ENCODE results near the gene SLC25A51. TPM values are rescaled to one million over a fixed set of nuclear protein-coding genes. Genes with fewer than 3 reads are reported as not detected.

SLC25A51 gene
- total RNA-seq, 2 experiments from 2014 or later, result 28.3 to 30.0 TPM

GRCh38 chr9:37921546-37922300, 17.8 kb upstream of the SLC25A51 start:
- Mint-ChIP-seq H3K27ac (no peak overlapping the region), H3K27me3 (no peaks in the 10 kb centered on the region), H3K4me1 (peaks cover 4% of the 10 kb centered on the region), H3K4me3 (no peak overlapping the region), H3K9me3 (ENCODE audit: low read depth) (no peaks in the 10 kb centered on the region), H3K36me3 (no peaks in the 10 kb centered on the region)
- no peak for DNase-seq
- ATAC-seq, result no peak
- CTCF ChIA-PET, result interaction anchor here (1.1 kb wide), 1 partner anchor 8 kb away, joined by 3 read pairs; no protein-coding TSS in a partner anchor

GRCh38 chr9:37921168-37921510, 17.2 kb upstream of the SLC25A51 start:
- no peaks in the 10 kb centered on the region for H3K27me3 Mint-ChIP-seq
- no peaks in the 10 kb centered on the region for H3K36me3 Mint-ChIP-seq
- H3K4me3 Mint-ChIP-seq, result no peak overlapping the region
- no peaks in the 10 kb centered on the region for H3K9me3 Mint-ChIP-seq (ENCODE audit: low read depth)
- DNase-seq (no peak), ATAC-seq (no peak)
- CTCF ChIA-PET, result no interaction called here
- H3K27ac Mint-ChIP-seq, result no peak overlapping the region
- H3K4me1 Mint-ChIP-seq, result peaks cover 3% of the 10 kb centered on the region

GRCh38 chr9:37920471-37921167, 16.7 kb upstream of the SLC25A51 start:
- Mint-ChIP-seq H3K9me3 (ENCODE audit: low read depth) (no peaks in the 10 kb centered on the region), H3K36me3 (no peaks in the 10 kb centered on the region), H3K4me1 (peaks cover 2% of the 10 kb centered on the region), H3K27me3 (no peaks in the 10 kb centered on the region), H3K4me3 (no peak overlapping the region), H3K27ac (no peak overlapping the region)
- CTCF ChIA-PET, result interaction anchor here (0.9 kb wide), 1 partner anchor 18 kb away, joined by 3 read pairs; no protein-coding TSS in a partner anchor
- ATAC-seq (peak; percentile 65), DNase-seq (peak; percentile 50)

GRCh38 chr9:37919956-37920335, 16.0 kb upstream of the SLC25A51 start:
- no peak overlapping the region for H3K27ac Mint-ChIP-seq
- CTCF ChIA-PET, result interaction anchor here (0.9 kb wide), 1 partner anchor 18 kb away, joined by 3 read pairs; no protein-coding TSS in a partner anchor
- DNase-seq, result no peak
- no peaks in the 10 kb centered on the region for H3K27me3 Mint-ChIP-seq
- ATAC-seq, result no peak
- peaks cover 2% of the 10 kb centered on the region for H3K4me1 Mint-ChIP-seq
- H3K36me3 Mint-ChIP-seq, result no peaks in the 10 kb centered on the region
- H3K4me3 Mint-ChIP-seq, result no peak overlapping the region
- H3K9me3 Mint-ChIP-seq (ENCODE audit: low read depth), result no peaks in the 10 kb centered on the region

- DNase-seq, result no peak
- CTCF ChIA-PET, result no interaction called here
- H3K4me1 Mint-ChIP-seq, result peaks cover 2% of the 10 kb centered on the region
- no peaks in the 10 kb centered on the region for H3K36me3 Mint-ChIP-seq
- no peak overlapping the region for H3K4me3 Mint-ChIP-seq
- no peaks in the 10 kb centered on the region for H3K27me3 Mint-ChIP-seq
- H3K27ac Mint-ChIP-seq, result no peak overlapping the region
- ATAC-seq, result no peak
- H3K9me3 Mint-ChIP-seq (ENCODE audit: low read depth), result no peaks in the 10 kb centered on the region
These were observed 15.5 kb upstream of the SLC25A51 start for GRCh38 chr9:37919246-37919955.

GRCh38 chr9:37918665-37919170, 14.8 kb upstream of the SLC25A51 start:
- no peaks in the 10 kb centered on the region for H3K27me3 Mint-ChIP-seq
- H3K4me3 Mint-ChIP-seq, result no peak overlapping the region
- H3K4me1 Mint-ChIP-seq, result peaks cover 2% of the 10 kb centered on the region
- no peak overlapping the region for H3K27ac Mint-ChIP-seq
- CTCF ChIA-PET, result no interaction called here
- no peaks in the 10 kb centered on the region for H3K9me3 Mint-ChIP-seq (ENCODE audit: low read depth)
- no peaks in the 10 kb centered on the region for H3K36me3 Mint-ChIP-seq
- no peak for DNase-seq
- no peak for ATAC-seq

- Mint-ChIP-seq H3K27ac (no peak overlapping the region), H3K27me3 (no peaks in the 10 kb centered on the region), H3K9me3 (ENCODE audit: low read depth) (no peaks in the 10 kb centered on the region), H3K4me3 (no peak overlapping the region), H3K36me3 (no peaks in the 10 kb centered on the region), H3K4me1 (peaks cover 2% of the 10 kb centered on the region)
- no peak for ATAC-seq
- CTCF ChIA-PET, result no interaction called here
- DNase-seq, result no peak
These were observed 14.1 kb upstream of the SLC25A51 start for GRCh38 chr9:37917801-37918664.

GRCh38 chr9:37917313-37917731, 13.4 kb upstream of the SLC25A51 start:
- no peak overlapping the region for H3K27ac Mint-ChIP-seq
- no peaks in the 10 kb centered on the region for H3K9me3 Mint-ChIP-seq (ENCODE audit: low read depth)
- CTCF ChIA-PET, result interaction anchor here (0.9 kb wide), 1 partner anchor 135 kb away, joined by 3 read pairs; no protein-coding TSS in a partner anchor
- H3K27me3 Mint-ChIP-seq, result no peaks in the 10 kb centered on the region
- H3K36me3 Mint-ChIP-seq, result no peaks in the 10 kb centered on the region
- H3K4me1 Mint-ChIP-seq, result peaks cover 2% of the 10 kb centered on the region
- ATAC-seq (no peak), DNase-seq (no peak)
- no peak overlapping the region for H3K4me3 Mint-ChIP-seq

GRCh38 chr9:37916471-37917312, 12.8 kb upstream of the SLC25A51 start:
- Mint-ChIP-seq H3K36me3 (no peaks in the 10 kb centered on the region), H3K27ac (no peak overlapping the region), H3K4me1 (peaks cover 2% of the 10 kb centered on the region), H3K9me3 (ENCODE audit: low read depth) (no peaks in the 10 kb centered on the region), H3K27me3 (no peaks in the 10 kb centered on the region), H3K4me3 (no peak overlapping the region)
- CTCF ChIA-PET, result interaction anchor here (0.9 to 1.9 kb wide), 2 partner anchors 12 to 135 kb away, joined by 3 to 5 read pairs; no protein-coding TSS in a partner anchor
- ATAC-seq, result no peak
- no peak for DNase-seq

- Mint-ChIP-seq H3K4me1 (peaks cover 2% of the 10 kb centered on the region), H3K9me3 (ENCODE audit: low read depth) (no peaks in the 10 kb centered on the region), H3K27me3 (no peaks in the 10 kb centered on the region), H3K36me3 (no peaks in the 10 kb centered on the region), H3K4me3 (no peak overlapping the region), H3K27ac (no peak overlapping the region)
- DNase-seq (no peak), ATAC-seq (no peak)
- CTCF ChIA-PET, result interaction anchor here (1.1 to 6.4 kb wide), 6 partner anchors 11 to 516 kb away, joined by 3 to 51 read pairs (median 4); no protein-coding TSS in a partner anchor
These were observed 12.1 kb upstream of the SLC25A51 start for GRCh38 chr9:37915911-37916470.

- H3K4me1 Mint-ChIP-seq, result peaks cover 2% of the 10 kb centered on the region
- H3K9me3 Mint-ChIP-seq (ENCODE audit: low read depth), result no peaks in the 10 kb centered on the region
- H3K27me3 Mint-ChIP-seq, result no peaks in the 10 kb centered on the region
- no peak for ATAC-seq
- DNase-seq, result no peak
- H3K36me3 Mint-ChIP-seq, result no peaks in the 10 kb centered on the region
- H3K27ac Mint-ChIP-seq, result no peak overlapping the region
- H3K4me3 Mint-ChIP-seq, result no peak overlapping the region
- CTCF ChIA-PET, result interaction anchor here (0.8 to 6.4 kb wide), 18 partner anchors 7 to 517 kb away, joined by 3 to 51 read pairs (median 6); partner anchors contain the start of genes ALDH1B1 and SHB
These were observed 10.9 kb upstream of the SLC25A51 start for GRCh38 chr9:37914701-37915358.
